GM18519 (cell line): ENCODE data around the gene ANKHD1.

Experiments
- ATAC-seq: cut with Tn5 transposase; IDR thresholded peaks from one replicate; pipeline ENCODE4 v1.9.1; 2021; ENCODE audit warnings: mild to moderate bottlenecking, moderate library complexity; ENCODE audit not compliant: unreplicated experiment, low FRiP score

ANKHD1 gene, protein sequence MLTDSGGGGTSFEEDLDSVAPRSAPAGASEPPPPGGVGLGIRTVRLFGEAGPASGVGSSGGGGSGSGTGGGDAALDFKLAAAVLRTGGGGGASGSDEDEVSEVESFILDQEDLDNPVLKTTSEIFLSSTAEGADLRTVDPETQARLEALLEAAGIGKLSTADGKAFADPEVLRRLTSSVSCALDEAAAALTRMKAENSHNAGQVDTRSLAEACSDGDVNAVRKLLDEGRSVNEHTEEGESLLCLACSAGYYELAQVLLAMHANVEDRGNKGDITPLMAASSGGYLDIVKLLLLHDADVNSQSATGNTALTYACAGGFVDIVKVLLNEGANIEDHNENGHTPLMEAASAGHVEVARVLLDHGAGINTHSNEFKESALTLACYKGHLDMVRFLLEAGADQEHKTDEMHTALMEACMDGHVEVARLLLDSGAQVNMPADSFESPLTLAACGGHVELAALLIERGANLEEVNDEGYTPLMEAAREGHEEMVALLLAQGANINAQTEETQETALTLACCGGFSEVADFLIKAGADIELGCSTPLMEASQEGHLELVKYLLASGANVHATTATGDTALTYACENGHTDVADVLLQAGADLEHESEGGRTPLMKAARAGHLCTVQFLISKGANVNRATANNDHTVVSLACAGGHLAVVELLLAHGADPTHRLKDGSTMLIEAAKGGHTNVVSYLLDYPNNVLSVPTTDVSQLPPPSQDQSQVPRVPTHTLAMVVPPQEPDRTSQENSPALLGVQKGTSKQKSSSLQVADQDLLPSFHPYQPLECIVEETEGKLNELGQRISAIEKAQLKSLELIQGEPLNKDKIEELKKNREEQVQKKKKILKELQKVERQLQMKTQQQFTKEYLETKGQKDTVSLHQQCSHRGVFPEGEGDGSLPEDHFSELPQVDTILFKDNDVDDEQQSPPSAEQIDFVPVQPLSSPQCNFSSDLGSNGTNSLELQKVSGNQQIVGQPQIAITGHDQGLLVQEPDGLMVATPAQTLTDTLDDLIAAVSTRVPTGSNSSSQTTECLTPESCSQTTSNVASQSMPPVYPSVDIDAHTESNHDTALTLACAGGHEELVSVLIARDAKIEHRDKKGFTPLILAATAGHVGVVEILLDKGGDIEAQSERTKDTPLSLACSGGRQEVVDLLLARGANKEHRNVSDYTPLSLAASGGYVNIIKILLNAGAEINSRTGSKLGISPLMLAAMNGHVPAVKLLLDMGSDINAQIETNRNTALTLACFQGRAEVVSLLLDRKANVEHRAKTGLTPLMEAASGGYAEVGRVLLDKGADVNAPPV (N-terminal part only)

DNA sequence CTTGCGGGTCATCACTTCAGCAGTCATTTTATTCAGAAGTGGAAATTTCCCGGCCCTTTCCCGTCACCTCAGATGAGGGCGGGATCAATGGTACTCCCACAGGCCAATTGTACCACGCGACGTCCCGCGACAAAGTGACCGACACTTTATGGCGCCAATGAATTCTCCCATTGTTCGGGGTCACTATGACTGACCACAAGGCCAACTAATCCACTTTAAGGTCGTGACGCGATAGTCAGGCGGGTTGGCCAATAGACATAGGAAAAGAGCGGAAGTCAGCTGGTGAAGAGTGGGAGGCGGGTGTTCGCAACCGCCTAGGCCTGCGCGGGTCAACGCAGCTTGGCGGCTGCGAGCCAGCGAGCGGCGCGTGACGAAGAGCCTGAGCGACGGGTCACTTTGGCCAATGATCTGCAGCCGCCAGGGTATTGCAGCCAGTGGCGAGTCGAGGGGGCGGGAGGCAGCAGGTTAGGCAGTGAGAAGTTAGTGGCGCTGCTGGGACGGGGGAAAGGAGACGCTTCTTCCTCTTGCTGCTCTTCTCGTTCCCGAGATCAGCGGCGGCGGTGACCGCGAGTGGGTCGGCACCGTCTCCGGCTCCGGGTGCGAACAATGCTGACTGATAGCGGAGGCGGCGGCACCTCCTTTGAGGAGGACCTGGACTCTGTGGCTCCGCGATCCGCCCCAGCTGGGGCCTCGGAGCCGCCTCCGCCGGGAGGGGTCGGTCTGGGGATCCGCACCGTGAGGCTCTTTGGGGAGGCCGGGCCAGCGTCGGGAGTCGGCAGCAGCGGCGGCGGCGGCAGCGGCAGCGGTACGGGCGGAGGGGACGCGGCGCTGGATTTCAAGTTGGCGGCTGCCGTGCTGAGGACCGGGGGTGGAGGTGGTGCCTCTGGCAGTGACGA is at the start of gene ANKHD1:
ANKHD1 (plus strand) TSS at position 472 of the 896 bp plus-strand sequence; CDS start at position 607, 135 bp downstream.
- ATAC-seq = peak; percentile 89

DNA sequence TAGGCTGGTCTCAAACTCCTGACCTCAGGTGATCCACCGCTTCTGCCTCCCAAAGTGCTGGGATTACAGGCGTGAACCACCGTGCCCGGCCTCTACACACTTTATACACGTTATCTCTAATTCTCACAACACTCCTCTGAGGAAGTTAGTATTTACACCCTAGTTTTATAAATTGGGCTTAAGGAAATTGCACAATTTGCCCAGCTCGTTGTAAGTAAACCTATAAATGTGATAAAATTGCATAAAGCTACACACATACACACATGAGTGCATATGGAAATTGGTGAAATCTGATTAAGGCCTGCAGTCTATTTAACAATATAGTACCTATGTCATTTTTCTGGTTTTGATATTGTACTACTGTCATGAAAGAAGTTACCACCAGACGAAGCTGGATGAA is 46.1 kb upstream of the ANKHD1 start:
- no peak for ATAC-seq

DNA sequence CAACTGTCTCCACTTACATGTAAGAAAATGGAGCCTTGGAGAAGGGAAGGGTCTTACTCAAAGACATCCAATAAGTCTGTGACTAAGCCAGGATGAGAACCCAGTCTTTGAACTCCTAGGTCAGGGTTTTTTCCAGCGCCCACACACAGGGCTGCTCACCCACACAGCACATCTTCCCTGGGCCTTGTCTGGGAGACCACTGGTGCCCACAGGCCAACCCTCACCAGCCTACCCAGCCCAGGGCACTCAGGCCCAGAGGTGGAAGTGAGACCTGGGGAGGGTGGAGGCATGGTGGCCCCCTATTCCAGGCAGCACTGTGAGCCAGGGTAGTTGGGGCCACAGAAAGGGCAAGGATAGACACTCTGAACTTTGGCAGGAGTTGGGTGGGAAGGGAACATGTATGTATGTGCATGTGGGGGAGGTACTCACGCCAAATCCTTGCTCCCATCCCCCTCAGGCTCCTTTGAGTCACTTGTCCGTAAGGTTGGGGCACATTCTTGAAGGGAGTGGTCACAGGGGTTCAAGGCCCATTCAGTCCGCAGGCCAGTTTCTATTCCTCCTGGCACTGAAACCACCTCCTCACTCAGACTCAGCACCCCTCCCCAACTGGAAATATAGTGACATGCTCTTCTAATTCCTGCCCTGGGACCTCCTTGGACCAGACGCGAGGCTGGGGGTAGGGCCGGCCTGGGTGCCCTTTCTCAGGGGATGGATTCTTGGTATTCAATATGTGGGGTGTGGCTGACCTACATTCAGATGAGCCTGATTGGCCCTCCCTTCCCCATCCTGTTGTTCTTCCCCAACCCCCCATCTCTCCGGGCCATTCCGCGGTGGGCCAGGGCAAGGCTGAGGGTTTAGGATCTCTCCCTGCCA is 44.5 kb upstream of the ANKHD1 start:
- no peak for ATAC-seq

DNA sequence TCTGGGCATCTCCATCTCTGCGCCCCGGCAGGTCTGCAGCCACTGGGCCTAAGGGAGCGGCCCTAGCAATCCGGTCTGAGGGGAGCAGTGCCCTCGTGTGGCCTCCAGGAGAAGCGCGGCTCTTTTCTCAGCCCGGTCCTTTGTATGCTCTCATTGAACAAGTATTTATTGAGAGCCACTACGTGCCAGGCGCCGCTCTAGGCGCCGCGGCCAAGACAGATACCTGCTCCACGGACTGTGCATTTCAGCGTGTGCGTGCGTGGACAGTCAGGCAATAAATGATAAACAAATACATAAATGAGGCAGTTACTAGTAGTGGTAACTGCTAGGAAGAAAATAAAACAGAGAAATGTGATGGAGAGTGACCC is 43.9 kb upstream of the ANKHD1 start:
- peak; percentile 77 for ATAC-seq

DNA sequence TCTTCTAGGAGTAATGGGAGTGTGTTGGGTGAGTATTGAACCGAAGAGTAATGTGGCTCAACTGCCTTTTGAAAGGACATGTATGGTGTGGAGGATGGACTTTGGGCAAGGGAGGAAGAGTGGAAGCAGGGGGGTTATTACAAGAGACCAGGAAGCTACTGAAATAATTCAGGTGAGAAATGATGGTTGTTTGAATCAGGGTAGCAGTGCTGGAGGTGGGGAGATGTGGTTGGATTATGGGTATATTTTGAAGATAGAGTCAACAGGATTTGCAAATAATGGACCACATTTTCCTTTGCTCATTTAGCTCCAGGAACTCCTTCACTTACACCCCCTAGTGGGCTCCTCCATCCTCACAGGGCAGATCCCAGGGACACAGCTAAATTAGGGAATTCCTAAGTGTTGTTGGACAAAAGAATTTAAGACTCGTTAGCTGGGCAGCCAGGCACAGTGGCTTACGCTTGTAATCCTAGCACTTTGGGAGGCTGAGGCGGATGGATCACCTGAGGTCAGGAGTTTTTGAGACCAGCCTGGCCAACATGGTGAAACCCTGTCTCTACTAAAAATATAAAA is 42.8 kb upstream of the ANKHD1 start:
- ATAC-seq = no peak

DNA sequence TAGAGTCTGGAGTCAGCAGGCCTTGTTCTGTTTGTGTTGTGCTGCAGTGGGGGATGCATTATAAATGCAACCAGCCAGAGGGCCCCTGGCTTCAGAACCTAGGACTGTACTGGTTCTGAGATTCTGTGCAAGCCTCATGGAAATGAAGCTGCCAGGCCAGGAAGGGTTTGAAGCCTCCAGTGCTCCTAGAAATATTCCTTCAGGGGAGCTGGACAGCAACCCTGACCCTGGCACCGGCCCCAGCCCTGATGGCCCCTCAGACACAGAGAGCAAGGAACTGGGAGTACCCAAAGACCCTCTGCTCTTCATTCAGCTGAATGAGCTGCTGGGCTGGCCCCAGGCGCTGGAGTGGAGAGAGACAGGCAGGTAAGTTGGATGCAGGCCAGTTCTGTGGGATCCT is 41.5 kb upstream of the ANKHD1 start, which contains the start of gene SLC4A9:
SLC4A9 (plus strand) TSS at position 94 of the 400 bp plus-strand sequence; CDS start at position 137, 43 bp downstream.
- no peak for ATAC-seq

DNA sequence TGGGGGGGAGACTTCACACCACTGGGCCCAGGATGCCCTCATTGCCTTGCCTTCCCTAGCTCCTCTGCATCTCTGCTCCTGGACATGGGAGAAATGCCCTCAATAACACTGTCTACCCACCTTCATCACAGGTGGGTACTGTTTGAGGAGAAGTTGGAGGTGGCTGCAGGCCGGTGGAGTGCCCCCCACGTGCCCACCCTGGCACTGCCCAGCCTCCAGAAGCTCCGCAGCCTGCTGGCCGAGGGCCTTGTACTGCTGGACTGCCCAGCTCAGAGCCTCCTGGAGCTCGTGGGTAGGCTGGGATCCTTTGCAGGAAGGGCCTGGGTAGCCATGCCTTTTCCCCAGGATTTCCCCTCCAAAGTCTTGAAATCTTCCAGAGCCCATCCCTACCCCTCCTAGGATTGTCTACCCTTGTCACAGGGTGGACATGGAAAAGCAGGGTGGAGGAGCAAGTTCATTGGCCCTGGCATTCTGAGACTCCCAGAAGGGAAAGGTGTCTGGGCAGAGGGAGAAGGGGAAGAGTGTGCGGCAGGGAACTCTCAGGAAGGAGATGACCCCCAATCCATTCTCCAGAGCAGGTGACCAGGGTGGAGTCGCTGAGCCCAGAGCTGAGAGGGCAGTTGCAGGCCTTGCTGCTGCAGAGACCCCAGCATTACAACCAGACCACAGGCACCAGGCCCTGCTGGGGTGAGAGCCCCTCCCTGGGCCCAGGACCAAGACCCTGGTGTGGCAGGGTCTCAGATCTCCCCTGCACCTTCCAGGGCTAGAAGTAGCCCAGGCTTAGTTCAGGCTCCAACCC is 40.8 kb upstream of the ANKHD1 start:
- no peak for ATAC-seq

DNA sequence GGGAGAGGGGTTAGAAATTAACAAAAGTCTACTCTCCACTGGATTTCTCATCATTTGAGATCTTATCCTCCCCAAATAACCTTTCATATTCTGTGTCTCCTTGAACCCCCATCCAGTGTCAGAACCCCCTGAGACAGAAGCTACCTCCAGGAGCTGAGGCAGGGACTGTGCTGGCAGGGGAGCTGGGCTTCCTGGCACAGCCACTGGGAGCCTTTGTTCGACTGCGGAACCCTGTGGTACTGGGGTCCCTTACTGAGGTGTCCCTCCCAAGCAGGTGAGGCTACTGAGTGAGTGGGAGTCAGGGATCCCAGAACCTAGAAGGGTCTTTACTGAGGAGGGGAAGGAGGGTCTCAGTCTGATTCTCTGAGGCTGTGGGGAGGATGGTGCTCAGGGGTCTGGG is 39.7 kb upstream of the ANKHD1 start:
- no peak for ATAC-seq

DNA sequence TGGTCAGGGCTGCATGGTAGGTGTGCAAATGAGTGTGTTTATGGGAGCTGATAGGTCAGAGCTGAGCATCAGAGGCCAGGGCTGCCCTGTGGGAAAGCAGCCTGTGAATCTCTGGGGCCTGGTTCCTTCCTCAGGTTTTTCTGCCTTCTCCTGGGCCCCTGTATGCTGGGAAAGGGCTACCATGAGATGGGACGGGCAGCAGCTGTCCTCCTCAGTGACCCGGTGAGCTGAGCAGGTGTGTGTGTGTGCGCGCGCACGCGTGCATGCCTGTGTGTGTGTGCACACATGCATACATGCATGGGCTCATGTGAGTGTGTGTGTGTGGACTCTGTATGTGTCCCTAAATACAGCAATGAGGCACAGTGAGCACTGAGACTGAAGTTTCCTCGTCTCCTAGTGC is 39.3 kb upstream of the ANKHD1 start:
- no peak for ATAC-seq

DNA sequence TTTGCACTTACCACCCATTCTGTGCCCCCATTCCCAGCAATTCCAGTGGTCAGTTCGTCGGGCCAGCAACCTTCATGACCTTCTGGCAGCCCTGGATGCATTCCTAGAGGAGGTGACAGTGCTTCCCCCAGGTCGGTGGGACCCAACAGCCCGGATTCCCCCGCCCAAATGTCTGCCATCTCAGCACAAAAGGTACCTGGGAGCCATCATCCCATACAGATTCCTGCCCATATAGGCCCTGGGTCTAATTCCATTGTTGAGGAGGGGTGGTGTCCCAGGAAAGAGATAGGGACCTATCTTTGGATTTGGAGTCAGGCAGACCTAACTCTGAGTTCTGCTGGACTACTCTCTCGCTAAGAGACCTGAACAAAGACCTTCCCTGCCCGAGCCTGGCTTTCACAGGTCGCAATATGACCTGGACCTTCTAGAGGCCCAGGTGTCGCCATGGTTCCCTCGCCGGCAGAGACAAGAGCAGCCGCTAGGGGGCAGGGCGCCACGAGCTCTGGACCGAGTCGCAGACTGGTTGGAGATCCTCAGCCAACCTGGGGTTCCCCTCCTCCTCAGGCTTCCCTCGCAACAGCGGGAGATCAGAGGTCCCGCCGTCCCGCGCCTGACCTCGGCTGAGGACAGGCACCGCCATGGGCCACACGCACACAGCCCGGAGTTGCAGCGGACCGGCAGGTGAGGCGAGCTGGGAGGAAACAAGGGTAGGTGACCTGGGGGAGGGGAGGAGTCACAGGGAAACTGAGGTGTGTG is 38.6 kb upstream of the ANKHD1 start:
- peak; percentile 90 for ATAC-seq

DNA sequence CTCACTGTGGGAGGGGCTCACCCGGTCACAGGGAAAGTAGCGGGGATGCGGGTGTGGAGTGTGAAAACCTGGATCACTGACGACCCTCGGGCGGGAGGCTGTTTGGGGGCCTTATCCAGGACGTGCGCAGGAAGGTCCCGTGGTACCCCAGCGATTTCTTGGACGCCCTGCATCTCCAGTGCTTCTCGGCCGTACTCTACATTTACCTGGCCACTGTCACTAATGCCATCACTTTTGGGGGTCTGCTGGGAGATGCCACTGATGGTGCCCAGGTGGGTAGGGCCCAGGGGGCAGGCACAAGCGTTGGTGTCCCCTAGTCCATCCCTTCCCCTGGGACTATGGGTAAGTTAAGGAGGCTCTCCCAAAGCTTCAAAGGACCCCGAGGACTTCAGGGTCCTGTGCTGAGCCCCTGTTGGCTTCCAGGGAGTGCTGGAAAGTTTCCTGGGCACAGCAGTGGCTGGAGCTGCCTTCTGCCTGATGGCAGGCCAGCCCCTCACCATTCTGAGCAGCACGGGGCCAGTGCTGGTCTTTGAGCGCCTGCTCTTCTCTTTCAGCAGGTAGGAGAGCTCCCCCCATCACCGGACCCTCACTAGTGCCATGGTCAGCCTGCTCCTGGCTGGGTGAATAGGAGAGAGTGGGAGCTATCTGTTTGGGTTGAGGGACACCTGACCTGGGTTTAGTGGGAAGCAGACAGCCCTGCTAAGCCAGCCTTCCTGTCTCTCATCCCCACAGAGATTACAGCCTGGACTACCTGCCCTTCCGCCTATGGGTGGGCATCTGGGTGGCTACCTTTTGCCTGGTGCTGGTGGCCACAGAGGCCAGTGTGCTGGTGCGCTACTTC is 37.8 kb upstream of the ANKHD1 start:
- ATAC-seq = no peak

DNA sequence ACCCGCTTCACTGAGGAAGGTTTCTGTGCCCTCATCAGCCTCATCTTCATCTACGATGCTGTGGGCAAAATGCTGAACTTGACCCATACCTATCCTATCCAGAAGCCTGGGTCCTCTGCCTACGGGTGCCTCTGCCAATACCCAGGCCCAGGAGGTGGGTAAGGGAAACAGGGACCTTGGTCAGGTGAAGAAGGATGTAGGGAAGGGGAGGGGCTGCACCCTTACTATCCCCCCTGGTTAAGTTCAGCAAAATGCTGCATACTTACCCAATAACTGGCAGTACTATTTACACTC is 37.2 kb upstream of the ANKHD1 start:
- ATAC-seq = no peak

DNA sequence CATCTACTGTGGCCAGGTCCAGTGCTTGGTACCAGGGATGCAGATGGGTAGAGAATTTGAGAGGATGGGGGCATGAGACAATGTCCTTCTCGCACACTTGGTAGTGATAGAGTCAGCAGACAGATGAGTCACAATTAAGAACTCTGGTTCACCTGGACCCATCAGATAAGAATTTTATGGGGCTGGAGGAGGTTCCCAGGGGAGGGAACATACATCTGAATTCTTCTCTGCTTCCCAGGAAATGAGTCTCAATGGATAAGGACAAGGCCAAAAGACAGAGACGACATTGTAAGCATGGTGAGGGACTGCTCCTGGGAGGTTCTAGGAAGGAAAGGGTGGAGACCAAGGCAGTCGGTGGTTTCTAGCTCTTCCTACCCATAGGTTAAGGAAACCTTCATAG is 36.4 kb upstream of the ANKHD1 start:
- no peak for ATAC-seq

DNA sequence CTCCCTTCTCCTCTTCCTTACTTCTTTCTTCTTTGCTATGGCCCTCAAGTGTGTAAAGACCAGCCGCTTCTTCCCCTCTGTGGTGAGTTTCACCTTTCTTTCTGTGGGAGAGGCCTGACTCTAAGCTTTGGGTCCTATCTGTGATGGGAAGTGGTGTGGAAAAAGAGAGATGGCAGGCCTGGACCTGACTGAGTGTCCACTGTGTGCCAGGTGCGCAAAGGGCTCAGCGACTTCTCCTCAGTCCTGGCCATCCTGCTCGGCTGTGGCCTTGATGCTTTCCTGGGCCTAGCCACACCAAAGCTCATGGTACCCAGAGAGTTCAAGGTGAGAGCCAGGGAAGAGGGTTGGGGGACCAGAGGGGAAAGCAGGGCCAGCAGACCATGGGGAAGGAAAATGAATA is 35.7 kb upstream of the ANKHD1 start:
- ATAC-seq = no peak

DNA sequence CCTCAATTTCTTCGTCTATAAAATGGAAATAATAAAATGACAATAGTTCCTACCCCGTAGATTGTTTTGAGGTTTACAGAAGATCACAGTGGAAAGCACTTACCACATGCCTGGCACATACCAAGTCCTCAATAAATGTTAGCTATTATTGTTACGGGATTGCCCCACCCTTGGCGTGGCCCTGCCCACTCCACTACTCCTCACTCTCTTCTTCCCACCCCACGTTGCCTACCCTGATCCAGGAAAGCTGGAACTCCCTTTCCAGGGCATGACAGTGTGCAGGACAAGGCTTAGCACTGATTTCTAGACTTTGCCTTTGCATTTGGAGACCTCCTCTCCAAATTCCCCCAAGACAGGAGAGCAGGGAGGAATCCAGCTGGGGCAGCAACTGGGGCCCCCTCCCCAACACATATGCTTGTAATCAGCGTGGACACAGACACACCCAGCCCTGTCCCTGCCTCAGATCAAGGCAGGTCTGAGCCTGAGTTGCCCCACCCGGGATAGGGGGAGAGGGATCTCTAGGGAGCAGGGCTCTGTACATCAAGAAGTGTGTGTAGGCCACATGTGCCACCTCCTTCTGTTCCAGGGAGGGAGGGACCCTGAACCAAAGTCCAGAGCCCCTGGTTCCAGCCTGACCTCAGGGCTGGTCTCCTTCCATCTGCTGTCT is 34.9 kb upstream of the ANKHD1 start:
- no peak for ATAC-seq
